ENCODE measurements around the gene WFDC2.

WFDC2 gene

DNA sequence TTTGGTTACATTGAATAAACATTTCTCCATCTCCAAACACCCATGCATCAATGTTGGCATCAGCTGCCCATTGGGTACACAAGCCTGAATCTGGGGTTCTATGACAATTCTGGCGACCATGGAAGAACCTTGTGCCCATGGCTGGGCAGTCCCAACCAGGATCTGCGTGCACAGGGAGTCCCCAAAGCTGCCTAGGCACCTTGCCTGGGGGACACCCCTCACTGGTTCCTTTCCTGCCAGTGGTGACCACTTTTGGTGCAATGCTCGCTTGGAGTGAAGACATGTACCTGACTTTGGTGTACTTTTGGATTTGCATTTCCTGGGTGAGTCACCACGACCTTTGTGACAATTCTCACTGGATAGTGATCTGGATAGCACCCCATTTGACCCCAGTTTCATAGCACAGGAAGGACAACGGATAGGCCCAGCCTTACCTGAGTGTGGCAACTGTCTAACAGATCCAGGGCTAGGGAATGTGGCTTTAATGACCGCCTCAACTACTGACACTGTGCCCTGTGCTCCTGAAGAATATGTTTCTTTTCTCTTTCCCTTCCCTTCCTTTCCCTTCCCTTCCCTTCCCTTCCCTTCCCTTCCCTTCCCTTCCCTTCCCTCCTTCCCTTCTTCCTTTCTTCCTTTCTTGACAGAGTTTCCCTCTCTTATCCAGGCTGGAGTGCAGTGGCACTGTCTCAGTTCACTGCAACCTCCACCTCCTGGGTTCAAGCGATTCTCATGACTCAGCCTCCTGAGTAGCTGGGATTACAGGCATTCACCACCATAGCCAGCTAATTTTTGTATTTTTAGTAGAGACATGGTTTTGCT lies 38.7 kb downstream of the WFDC2 start:
- peaks cover 22% of the 10 kb centered on the region for H3K4me1 Mint-ChIP-seq
- TF ChIP-seq, protein P1, sequence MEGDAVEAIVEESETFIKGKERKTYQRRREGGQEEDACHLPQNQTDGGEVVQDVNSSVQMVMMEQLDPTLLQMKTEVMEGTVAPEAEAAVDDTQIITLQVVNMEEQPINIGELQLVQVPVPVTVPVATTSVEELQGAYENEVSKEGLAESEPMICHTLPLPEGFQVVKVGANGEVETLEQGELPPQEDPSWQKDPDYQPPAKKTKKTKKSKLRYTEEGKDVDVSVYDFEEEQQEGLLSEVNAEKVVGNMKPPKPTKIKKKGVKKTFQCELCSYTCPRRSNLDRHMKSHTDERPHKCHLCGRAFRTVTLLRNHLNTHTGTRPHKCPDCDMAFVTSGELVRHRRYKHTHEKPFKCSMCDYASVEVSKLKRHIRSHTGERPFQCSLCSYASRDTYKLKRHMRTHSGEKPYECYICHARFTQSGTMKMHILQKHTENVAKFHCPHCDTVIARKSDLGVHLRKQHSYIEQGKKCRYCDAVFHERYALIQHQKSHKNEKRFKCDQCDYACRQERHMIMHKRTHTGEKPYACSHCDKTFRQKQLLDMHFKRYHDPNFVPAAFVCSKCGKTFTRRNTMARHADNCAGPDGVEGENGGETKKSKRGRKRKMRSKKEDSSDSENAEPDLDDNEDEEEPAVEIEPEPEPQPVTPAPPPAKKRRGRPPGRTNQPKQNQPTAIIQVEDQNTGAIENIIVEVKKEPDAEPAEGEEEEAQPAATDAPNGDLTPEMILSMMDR (IDR thresholded peaks at IDR 0.05): no peak
- H3K27me3 Mint-ChIP-seq (ENCODE audit: low read depth, poor library complexity): peaks cover 14% of the 10 kb centered on the region
- no peak overlapping the region for H3K4me3 Mint-ChIP-seq
- H3K9me3 Mint-ChIP-seq: no peaks in the 10 kb centered on the region
- no peak for DNase-seq
- no peaks in the 10 kb centered on the region for H3K36me3 Mint-ChIP-seq (ENCODE audit: low read depth)
- H3K27ac Mint-ChIP-seq: no peak overlapping the region

DNA sequence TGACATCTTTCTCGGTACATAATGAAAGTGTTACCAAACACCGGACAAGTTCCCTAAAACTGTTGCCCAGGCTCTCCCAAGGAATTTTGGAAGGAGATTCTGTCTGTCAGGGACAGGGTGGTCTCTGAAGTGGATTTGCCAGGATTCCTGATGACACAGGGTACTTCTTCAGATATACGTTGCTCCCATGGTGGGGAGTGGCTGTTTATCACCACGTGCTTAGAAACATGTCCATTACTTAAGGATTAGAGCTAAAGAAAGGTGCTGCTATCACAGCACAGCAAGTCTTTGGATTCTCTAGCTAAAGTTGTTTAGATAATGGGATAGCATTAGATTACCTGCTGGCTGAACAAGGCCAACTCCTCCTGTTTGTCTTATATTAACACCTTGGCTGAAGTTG lies 39.5 kb downstream of the WFDC2 start:
- Mint-ChIP-seq H3K27ac (no peak overlapping the region), H3K36me3 (ENCODE audit: low read depth) (no peaks in the 10 kb centered on the region), H3K27me3 (ENCODE audit: low read depth, poor library complexity) (peaks cover 19% of the 10 kb centered on the region), H3K4me3 (no peak overlapping the region), H3K9me3 (no peaks in the 10 kb centered on the region), H3K4me1 (peaks cover 22% of the 10 kb centered on the region)
- DNase-seq: no peak
- TF ChIP-seq, protein P1 (IDR thresholded peaks at IDR 0.05): no peak

DNA sequence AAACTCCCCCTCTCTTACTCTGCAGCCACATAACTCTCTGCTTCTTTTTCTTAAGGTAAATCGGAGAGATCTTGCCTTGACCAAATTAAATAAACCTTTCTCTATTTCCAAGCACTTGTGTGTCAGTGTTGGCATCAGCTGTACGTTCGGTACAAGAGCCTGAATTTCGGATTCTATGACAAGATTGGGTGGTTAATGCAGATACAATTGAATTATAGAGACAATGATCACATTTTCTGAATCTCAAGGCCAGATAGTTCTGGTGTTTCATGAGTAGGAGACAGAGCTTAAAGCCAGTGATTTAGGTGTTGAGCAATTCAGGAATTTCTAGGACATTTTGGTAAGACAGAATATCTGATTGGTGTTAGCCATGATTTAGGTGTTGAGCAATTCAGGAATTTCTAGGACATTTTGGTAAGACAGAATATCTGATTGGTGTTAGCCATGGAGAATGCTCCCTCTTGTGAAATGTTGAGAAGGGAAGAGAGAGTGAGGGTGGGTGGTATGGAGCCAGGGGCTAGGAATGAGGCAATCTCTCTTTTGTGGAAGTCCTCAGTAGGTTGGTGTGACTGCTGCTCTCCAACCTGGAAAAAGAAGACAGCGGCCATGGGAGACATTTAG lies 40.8 kb downstream of the WFDC2 start:
- peaks cover 20% of the 10 kb centered on the region for H3K27me3 Mint-ChIP-seq (ENCODE audit: low read depth, poor library complexity)
- no peak overlapping the region for H3K27ac Mint-ChIP-seq
- H3K4me3 Mint-ChIP-seq: no peak overlapping the region
- TF ChIP-seq, protein P1 (IDR thresholded peaks at IDR 0.05): no peak
- H3K36me3 Mint-ChIP-seq (ENCODE audit: low read depth): no peaks in the 10 kb centered on the region
- no peaks in the 10 kb centered on the region for H3K9me3 Mint-ChIP-seq
- no peak for DNase-seq
- peaks cover 22% of the 10 kb centered on the region for H3K4me1 Mint-ChIP-seq

DNA sequence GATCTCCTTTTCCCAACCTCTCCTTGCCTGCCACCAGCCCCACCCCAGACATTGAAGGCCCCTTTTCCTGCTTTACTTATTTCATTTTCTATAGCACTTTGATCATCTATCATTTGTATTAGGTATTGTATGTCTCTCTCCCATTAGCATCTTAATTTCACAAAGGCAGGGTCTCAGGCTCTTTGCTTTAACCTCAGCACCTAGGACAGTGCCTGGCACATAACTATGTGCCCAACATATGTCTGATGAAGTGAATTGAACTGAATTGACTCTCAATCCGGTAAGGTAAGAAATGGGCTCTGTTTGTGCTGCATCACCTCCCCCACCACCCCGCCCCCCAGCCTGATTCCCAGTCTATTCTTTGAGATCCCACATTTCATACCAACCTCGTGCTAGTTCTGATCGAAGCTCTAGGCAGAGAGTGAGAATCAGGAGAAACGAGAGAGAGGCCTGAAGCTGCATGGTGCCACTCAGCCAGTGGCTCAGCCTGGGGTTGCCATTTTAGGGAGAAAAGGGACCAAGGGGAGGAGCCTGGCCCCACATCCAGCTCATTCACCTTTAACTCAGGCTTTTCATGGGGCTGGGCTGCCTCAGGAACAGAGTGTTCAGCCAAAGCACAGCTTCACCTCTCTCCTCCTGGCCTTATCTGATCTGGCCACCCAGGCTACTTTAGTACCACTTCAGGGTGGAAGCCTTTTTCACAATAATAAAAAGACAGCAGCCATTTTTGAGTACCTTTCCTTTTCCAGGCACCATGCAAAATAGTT lies 45.8 kb downstream of the WFDC2 start, which contains the start of gene SPINT3:
SPINT3 (minus strand) TSS at position 476 of the 767 bp plus-strand sequence; CDS start at position 462, 14 bp downstream.
- Mint-ChIP-seq H3K4me3 (no peak within 1 kb of the TSS), H3K9me3 (no peaks in the 10 kb centered on the region), H3K4me1 (peaks cover 13% of the 10 kb centered on the region), H3K27me3 (ENCODE audit: low read depth, poor library complexity) (peaks cover 19% of the 10 kb centered on the region), H3K36me3 (ENCODE audit: low read depth) (no peaks in the 10 kb centered on the region), H3K27ac (no peak within 1 kb of the TSS)
- TF ChIP-seq, protein P1 (IDR thresholded peaks at IDR 0.05): no peak
- no peak for DNase-seq

DNA sequence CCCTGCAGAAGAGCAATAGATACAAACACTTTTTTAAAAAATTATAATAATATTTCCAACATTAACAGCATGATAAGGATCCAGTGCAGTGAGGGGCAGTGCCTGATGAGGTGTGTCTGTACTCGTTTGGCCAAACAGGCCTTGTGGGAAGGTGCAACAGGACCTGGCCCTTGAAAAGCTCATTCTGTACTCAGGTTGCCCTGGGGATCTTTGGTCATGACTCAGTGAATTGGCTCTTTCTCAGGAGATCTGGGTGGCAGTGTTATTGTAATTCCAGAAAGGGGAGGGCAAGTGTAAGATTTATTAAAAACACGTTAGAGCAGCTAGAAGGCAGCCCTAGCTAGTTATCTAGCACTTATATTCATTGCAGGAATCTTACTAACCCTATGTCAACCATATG lies 48.7 kb downstream of the WFDC2 start:
- Mint-ChIP-seq H3K27me3 (ENCODE audit: low read depth, poor library complexity) (peaks cover 36% of the 10 kb centered on the region), H3K4me1 (peaks cover 4% of the 10 kb centered on the region), H3K4me3 (no peak overlapping the region), H3K36me3 (ENCODE audit: low read depth) (no peaks in the 10 kb centered on the region), H3K27ac (no peak overlapping the region), H3K9me3 (no peaks in the 10 kb centered on the region)
- TF ChIP-seq, protein P1 (IDR thresholded peaks at IDR 0.05): no peak
- DNase-seq: no peak
